A549 treated with dexamethasone at 1 μM for 4 hours (cell line): Measurements from ENCODE around the gene SH2B3. TPM values are rescaled to one million over a fixed set of nuclear protein-coding genes. Genes with fewer than 3 reads are reported as not detected.

Experiments
- total RNA-seq: library from RNA; stranded (reverse); fragments of 200-300 nt; extraction: Qiagen RNA extraction; gene quantifications from 5 replicates; pipeline ENCODE4 v1.2.3, GENCODE V29; 2022

SH2B3 gene
- 4.8 to 5.8 TPM (median 5.2 TPM) in 5 replicates for total RNA-seq

GRCh38 chr12:111405859-111406473 is at the start of gene SH2B3:
SH2B3 (plus strand) TSS chr12:111405923; CDS start chr12:111418146, 12,223 bp downstream.

DNA sequence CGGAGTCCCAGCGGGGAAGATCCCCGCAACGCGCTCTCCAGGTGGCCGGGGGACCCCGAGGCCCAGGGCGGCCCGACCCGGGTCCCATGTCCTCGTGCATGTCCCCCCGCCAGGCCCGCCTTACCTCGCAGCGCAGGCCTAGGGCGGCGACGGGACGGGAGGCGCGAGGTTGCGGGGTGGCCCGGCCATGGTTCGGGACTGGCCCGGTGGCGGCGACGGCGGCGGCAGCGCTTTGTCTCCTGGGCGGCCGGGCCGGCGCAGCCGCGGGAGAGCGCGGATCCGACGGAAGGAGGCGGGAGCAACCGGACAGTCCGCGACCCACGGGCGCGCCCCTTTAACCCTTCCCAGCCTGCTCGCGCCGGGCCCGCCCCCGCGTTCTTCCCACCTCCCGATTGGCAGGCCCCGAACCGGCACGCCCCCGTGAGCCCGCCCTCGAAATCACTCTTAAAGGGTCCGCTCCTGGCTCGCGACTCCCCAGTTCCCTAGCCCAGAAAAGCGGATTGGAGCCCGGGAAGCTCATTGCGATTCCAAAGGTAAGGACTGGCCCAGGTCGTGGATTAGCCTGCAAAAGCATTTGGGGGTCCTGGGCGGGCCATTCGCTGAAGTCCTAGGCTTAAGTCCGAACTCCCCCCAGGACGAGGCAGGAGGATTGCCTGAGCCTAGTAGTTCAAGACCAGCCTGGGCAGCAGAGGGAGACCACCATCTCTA is 36.8 kb upstream of the SH2B3 start, which contains the start of gene PHETA1:
Gene PHETA1, minus strand, starts transcription at position 308 of the 708 bp plus-strand sequence. CDS start 5,668 bp downstream, outside the sequence.

Other genes with a start within 250 kb of the SH2B3 start
- 6.8 to 11.5 TPM (median 9.8 TPM) in 5 replicates for gene PHETA1, start 36.8 kb upstream of the SH2B3 start, total RNA-seq
- 39.2 to 64.9 TPM (median 55.3 TPM) in 5 replicates for gene ATXN2, start 193.4 kb downstream of the SH2B3 start, total RNA-seq